ENCODE measurements around the gene SLIT3.
A peak's percentile ranks its signal among the peaks of the same experiment; 100 is the strongest.

The SLIT3 gene

GRCh38 chr5:169099801-169100734, 200.9 kb downstream of the SLIT3 start:
- no peak for DNase-seq

DNA sequence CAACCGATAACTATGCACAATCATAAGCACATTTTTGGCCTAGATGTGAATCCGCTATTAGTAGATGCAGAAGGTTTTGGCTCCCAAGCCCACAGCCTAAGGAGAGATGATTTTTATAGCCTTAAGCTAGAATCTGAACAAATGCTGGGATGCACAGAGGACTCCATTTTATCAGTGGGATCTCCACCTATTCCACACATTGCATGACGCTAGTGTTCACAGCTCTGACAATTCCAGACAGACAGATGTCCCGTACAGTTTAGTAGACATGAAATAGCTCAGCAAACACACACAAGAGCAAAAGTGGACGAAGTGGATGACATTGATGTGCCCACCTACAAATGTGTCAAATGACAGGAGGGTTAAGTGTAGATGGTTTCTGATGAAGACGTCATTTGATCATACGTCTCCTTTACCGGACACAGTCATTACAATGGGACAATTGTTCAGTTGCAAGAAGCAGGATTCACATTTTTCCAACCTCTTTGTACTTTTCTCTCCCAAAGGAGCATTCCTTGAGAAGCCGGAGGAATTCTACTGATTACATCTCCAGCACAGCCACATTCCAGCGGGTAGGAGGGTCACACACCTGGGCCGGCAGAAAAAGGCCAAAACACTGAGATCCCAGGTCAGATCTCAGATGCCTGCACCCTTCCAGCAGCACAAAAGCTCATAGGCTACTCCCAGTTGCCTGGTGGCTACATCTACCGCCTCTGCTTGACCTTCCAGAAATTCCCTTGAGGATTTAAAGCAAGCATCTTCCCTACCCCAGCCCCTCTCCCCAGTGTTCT, 202.4 kb downstream of the SLIT3 start:
- DNase-seq = no peak

DNA sequence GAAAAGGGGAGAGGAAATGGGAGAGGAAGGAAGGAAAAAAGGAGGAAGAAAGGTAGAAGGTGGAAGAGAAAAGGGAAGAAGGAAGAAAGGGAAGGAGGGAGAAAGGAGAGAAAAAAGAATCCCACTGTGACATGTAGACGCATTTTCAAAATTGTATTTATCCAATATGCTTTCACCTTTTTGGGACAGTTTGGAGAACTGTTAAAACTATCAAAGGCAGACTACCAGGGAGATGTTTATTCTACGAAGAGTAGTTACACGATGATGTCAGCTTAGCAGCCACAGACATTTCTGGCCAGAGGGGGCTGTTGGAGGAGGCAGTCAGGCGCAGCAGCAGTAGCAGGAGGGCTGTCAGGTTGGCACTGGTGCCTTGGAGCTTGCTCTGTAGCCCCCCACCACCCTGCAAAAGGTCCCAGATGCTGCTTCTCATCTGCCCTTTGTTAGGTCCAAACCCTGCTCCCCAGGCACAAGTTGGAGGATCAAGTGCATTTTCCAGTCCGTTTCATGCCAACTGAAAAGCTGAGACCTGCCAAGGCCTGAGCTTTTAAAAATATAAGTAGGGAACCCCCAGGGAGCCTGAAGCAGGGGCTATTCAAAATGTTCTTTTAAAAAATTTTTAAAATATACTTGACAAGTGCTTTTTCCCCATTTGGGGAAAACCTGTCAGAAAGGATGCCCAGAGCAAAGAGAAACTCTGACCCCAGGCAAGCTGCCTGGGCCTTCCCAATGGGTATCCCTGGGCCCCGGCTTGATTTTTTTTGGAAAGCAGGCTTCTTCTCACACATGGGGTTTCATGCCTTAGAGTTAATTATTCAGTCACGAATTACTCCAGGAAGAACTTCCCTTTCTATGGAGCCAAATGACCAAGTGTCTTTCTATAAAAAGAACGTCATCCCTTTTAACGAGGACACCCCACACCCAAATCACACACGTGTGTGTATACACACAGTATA, 203.3 kb downstream of the SLIT3 start:
- DNase-seq = no peak

DNA sequence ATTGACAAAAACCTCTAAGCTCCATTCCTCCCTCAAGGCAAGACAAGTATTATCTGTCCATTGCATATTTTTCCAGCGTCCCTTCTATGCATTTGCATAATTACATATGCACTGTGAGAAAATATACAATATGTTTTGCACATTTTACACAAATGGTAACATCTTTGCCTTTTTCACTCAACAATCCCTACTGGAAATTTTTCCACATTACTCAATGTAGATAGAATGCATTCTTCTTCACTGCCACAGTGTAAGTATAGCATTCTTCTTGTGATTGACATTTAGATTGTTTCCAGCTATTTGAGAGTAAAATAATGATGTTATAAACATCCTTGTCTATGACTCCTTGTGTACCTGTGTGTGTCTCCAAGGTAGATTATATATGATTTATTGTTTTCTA, 205.0 kb downstream of the SLIT3 start:
- DNase-seq = no peak

GRCh38 chr5:169095410-169095960, 205.5 kb downstream of the SLIT3 start:
- DNase-seq = no peak

DNA sequence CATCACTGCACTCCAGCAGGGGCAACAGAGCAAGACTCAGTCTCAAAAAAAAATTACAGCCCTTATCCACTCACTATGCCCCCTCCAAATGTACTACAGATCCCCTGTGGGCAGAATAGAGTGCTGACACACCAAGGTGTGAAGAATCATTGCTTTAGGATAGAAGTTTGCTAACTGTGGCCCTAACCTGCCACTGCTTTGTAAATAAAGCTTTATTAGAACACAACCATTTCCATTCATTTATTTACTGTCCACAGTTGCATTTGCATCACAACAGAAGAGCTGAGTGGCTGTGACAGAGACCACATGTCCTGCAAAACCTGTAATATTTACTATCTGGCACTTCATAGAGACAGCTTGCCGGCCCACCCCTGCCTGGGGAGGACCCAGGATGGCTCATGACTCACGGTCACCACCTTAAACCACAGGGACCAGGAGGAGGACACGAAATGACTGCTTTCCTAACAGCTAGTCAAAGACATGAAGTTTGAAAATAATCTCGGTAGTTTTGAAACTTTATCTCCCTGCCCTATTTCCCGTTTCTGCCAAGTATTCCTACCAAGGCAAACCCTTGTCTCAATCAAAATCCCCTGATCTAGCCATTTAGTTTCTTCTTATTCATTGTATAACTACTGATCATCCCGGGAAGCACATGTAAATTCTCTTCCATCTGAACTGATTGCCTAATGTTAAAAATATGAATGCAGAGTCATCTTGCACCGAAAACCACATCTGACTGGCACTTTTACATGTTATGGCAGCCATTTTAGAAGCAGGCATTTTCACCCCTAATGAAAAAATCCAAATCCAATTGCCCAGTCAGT, 206.1 kb downstream of the SLIT3 start:
- DNase-seq = no peak

DNA sequence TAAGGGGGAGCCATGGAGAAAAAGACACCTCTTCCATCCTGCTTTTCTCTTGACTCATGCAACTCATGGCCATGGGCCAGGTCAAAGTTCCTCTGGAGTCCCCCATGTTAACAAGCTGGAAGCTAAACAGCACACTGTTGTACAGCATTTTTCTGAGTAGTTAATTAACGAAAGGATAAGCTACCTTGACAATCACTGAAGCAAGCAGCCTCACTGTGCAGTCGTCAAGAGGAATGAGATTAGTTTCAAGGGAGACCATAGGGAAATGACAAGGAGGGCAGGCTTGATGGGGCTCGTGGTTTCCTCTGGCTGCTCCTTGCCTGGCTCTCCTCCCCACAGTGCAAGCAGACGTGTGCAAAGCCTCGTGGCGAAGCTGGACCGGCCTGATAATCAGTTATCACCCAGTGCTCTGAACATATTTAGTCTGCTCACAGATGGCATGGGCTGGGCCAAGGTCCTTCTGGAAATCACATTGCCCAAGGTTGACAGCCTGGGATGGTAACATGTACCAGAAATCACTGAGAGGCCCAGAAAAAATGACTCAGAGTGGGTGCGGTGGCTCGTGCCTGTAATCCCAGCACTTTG, 209.5 kb downstream of the SLIT3 start:
- DNase-seq = no peak

DNA sequence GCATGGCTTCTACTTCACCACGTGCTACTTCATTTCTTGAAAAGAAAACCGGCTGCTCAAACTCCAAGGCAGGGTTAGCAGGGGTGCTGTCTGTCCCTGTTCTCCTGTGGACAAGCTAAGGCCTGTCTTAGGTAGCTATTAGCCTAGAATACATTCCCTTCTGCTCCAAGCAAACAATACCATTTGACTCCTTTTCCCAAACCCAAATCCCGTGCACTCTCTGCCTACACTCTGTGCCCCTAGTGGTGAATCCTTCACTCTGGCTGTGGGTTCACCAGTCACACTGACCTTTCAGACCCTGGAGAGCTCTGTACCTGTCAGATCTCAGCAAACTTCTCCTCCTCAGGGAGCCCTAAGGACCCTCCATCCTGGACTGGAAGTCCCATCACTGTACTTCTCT, 211.6 kb downstream of the SLIT3 start:
- no peak for DNase-seq

GRCh38 chr5:169088028-169088725, 212.8 kb downstream of the SLIT3 start:
- DNase-seq = no peak

DNA sequence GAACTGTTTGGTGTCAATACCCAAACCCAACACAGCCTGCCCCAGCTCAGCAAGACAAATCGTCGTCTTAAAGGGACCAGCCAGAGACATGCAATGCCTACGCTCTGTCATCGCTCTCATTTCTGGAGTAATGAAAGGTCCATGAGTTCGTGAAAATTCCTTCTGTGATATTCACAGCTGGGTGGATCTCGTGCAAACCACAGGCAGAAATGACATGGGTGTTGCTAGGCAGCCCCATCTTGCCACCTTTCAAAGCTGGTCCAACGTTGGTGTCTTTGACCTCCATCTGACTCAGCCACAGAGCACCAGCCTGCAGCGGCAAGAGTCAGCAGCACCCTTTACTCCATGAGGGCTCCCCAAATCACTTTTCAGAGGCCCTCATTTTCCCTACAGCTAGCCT, 215.3 kb downstream of the SLIT3 start:
- no peak for DNase-seq

- peak; percentile 74 to 77 for DNase-seq
Observed at GRCh38 chr5:169085212-169085611, 215.7 kb downstream of the SLIT3 start.

DNA sequence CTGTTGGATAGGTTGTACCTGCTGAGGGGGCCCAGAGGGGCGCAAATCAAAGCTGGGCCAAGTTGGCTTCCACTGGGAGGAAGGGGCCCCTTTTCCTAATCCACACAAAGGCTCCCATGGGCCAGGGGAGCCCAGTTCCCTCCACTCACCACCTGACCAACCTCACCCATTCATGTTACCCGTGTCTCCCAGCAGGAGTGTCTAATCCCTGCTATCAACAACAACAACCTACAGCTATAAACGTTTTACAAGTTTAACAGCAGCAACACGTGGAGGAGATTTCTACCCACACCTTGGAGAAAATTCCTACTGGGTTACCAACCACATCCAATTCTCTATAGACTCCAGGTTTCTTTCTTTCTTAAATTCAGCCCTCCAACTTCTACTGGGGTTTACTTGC, 216.2 kb downstream of the SLIT3 start:
- DNase-seq = peak in 1 of 2 experiments; percentile 11

GRCh38 chr5:169083394-169084018, 217.4 kb downstream of the SLIT3 start:
- no peak for DNase-seq

DNA sequence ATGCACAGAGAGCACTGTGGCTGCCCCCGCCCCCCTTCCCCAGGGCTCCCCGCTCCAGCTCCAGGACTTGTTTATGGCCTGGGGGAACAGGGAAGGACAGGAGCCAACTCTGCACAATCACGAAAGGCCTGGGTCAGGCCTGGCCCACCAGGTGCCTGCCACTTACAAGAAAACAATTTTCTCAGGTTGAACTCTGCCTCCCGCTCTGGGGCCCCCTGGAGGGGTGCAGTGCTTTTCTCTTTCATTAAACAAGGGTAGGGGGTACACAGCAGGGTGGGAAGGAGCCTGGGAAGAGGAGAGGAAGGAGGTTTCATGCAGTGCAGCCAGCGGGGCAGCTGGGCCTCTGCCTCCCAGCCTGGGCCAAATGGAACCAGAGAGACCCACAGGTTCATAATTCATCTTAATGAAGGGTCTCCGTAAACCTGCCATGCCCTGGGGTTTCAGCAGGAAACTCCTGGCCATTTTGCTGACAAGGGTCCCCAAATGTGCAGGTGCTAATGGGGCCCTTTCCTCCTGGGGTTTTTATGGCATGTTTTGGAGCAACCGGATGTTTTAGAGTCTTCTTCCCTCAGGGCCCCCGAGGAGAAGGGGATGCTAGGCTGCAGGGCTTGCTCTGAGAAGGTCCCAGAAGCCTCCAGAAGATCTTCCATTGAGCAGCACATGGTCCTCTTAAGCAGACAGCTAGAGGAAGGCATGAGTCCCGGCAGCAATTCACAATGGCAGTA, 219.8 kb downstream of the SLIT3 start:
- no peak for DNase-seq

DNA sequence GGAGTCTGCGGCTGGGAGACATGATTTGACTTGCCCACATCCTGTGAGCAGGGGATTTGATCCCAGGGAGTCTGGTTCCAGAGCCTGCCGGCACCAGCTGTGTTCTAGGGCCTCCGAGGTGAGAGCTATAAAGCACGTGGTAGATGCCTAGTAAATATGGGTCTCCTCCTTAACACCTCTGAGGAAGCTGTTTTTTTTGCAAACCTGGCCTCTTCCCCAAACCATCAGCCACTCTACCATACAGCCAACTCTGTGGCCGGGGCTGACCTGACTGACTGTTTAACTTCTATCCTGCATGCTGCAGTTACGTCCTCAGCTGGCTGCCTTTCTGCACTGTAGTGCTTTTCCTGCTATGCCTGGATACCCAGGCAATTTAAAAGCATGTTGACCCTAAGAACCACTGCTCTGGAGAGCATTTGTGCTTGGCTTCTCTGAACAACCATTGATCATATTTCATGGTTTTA, 220.5 kb downstream of the SLIT3 start:
- DNase-seq = no peak

DNA sequence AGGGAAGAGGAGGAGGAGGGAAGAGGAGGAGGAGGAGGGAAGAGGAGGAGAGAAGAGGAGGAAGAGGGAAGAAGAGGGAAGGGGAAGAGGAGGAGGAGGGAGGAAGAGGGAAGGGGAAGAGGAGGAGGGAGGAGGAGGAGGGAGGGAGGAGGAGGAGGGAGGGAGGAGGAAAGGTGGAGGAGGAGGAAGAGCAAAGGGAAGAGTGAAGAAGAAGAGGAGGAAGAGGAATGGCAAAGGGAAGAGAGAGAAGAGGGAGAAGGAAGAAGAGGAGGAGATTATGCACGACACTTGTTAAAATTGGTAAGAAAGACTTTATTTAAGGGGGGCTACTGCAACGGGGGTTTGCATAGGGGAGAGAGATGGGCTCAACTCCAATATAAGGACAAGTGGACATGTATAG, 221.2 kb downstream of the SLIT3 start:
- no peak for DNase-seq

DNA sequence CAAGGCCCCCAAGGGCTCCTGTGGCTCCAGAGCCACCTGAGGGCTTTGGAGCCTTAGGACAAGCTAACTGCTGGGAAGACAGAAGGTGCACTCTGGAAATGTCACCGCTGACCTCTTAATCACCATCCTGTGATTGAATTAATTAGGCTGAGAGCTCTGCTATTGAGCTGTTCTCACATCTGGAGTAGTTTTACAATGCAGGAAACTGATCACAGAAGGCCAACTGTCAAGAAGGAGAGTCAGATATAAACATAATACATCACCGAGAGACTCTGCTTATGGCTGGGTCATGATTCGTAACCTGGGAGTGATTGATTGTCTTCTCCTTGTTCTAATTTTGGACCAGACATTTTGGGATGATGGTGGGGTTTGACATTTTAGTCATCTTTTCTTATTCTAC, 226.1 kb downstream of the SLIT3 start:
- DNase-seq = no peak

GRCh38 chr5:169072233-169072632, 228.7 kb downstream of the SLIT3 start:
- DNase-seq = no peak

GRCh38 chr5:169070413-169070812, 230.5 kb downstream of the SLIT3 start:
- no peak for DNase-seq
